Measurements from ENCODE around the gene NKTR. TPM values are rescaled to one million over a fixed set of nuclear protein-coding genes. Genes with fewer than 3 reads are reported as not detected.

Gene NKTR
- total RNA-seq, 1 donor from 2014 or later, result 70.3 TPM

- DNase-seq (ENCODE audit: low read depth) (no peak), FAIRE-seq (no peak)
- H3K27me3 ChIP-seq (ENCODE audit: insufficient read depth, low read length), result no peaks in the 10 kb centered on the region
- no peak overlapping the region for H3K4me2 ChIP-seq (ENCODE audit: low read length)
- peaks cover 7% of the 10 kb centered on the region for H3K4me1 Mint-ChIP-seq (ENCODE audit: low read depth, unreplicated experiment)
- no peak overlapping the region for H3K4me3 Mint-ChIP-seq (ENCODE audit: unreplicated experiment)
- peaks cover 7% of the 10 kb centered on the region for H3K27me3 Mint-ChIP-seq (ENCODE audit: low read depth, unreplicated experiment)
- H3K9me3 ChIP-seq (ENCODE audit: insufficient read depth, low read depth, low read length), result peaks cover 7% of the 10 kb centered on the region
- TF ChIP-seq EZH2 (IDR thresholded peaks at IDR 0.05; ENCODE audit: insufficient read depth, low read length) (no peak), CTCF (IDR thresholded peaks at IDR 0.05; ENCODE audit: insufficient read depth, low read depth, low read length) (no peak)
- H3K9me3 Mint-ChIP-seq (ENCODE audit: unreplicated experiment), result peaks cover 12% of the 10 kb centered on the region
- H3K4me1 ChIP-seq (ENCODE audit: insufficient read depth, low read length), result peaks cover 6% of the 10 kb centered on the region
- H3K27ac ChIP-seq (ENCODE audit: low read depth, low read length), result no peak overlapping the region
- no peaks in the 10 kb centered on the region for H3K36me3 ChIP-seq (ENCODE audit: insufficient read depth, low read length)
- H4K20me1 ChIP-seq (ENCODE audit: insufficient read depth, low read length), result no peaks in the 10 kb centered on the region
- H3K27ac Mint-ChIP-seq (ENCODE audit: unreplicated experiment), result no peak overlapping the region
- H3K4me3 ChIP-seq (ENCODE audit: insufficient read depth, low read depth, low read length), result no peak overlapping the region
- H2AFZ ChIP-seq (ENCODE audit: low read depth, low read length), result no peak overlapping the region
- no peak overlapping the region for H3K9ac ChIP-seq (ENCODE audit: low read length)
- peaks cover 5% of the 10 kb centered on the region for H3K36me3 Mint-ChIP-seq (ENCODE audit: low read depth, unreplicated experiment)
- H3K79me2 ChIP-seq (ENCODE audit: insufficient read depth, low read length), result no peaks in the 10 kb centered on the region
Measured at GRCh38 chr3:42675909-42676308, 75.4 kb downstream of the NKTR start.

- no peak for FAIRE-seq
- no peak overlapping the region for H3K4me3 Mint-ChIP-seq (ENCODE audit: unreplicated experiment)
- Histone ChIP-seq H3K27me3 (ENCODE audit: insufficient read depth, low read length) (no peaks in the 10 kb centered on the region), H3K36me3 (ENCODE audit: insufficient read depth, low read length) (no peaks in the 10 kb centered on the region), H3K27ac (ENCODE audit: low read depth, low read length) (no peak overlapping the region), H3K4me2 (ENCODE audit: low read length) (no peak overlapping the region), H3K4me1 (ENCODE audit: insufficient read depth, low read length) (peaks cover 7% of the 10 kb centered on the region), H3K79me2 (ENCODE audit: insufficient read depth, low read length) (no peaks in the 10 kb centered on the region), H2AFZ (ENCODE audit: low read depth, low read length) (no peak overlapping the region), H3K9me3 (ENCODE audit: insufficient read depth, low read depth, low read length) (peaks cover 7% of the 10 kb centered on the region), H3K9ac (ENCODE audit: low read length) (no peak overlapping the region), H4K20me1 (ENCODE audit: insufficient read depth, low read length) (no peaks in the 10 kb centered on the region), H3K4me3 (ENCODE audit: insufficient read depth, low read depth, low read length) (no peak overlapping the region)
- peaks cover 5% of the 10 kb centered on the region for H3K36me3 Mint-ChIP-seq (ENCODE audit: low read depth, unreplicated experiment)
- H3K9me3 Mint-ChIP-seq (ENCODE audit: unreplicated experiment), result peaks cover 12% of the 10 kb centered on the region
- TF ChIP-seq EZH2 (IDR thresholded peaks at IDR 0.05; ENCODE audit: insufficient read depth, low read length) (no peak), CTCF (IDR thresholded peaks at IDR 0.05; ENCODE audit: insufficient read depth, low read depth, low read length) (no peak)
- H3K27ac Mint-ChIP-seq (ENCODE audit: unreplicated experiment), result no peak overlapping the region
- H3K4me1 Mint-ChIP-seq (ENCODE audit: low read depth, unreplicated experiment), result peaks cover 8% of the 10 kb centered on the region
- no peak for DNase-seq (ENCODE audit: low read depth)
- no peaks in the 10 kb centered on the region for H3K27me3 Mint-ChIP-seq (ENCODE audit: low read depth, unreplicated experiment)
Measured at GRCh38 chr3:42678447-42678846, 78.0 kb downstream of the NKTR start.

- no peak overlapping the region for H3K9ac ChIP-seq (ENCODE audit: low read length)
- Mint-ChIP-seq H3K36me3 (ENCODE audit: low read depth, unreplicated experiment) (peaks cover 5% of the 10 kb centered on the region), H3K27me3 (ENCODE audit: low read depth, unreplicated experiment) (no peaks in the 10 kb centered on the region), H3K27ac (ENCODE audit: unreplicated experiment) (no peak overlapping the region), H3K4me3 (ENCODE audit: unreplicated experiment) (no peak overlapping the region), H3K4me1 (ENCODE audit: low read depth, unreplicated experiment) (peaks cover 16% of the 10 kb centered on the region), H3K9me3 (ENCODE audit: unreplicated experiment) (peaks cover 12% of the 10 kb centered on the region)
- TF ChIP-seq CTCF (IDR thresholded peaks at IDR 0.05; ENCODE audit: insufficient read depth, low read depth, low read length) (no peak), EZH2 (IDR thresholded peaks at IDR 0.05; ENCODE audit: insufficient read depth, low read length) (no peak)
- no peak overlapping the region for H2AFZ ChIP-seq (ENCODE audit: low read depth, low read length)
- H3K36me3 ChIP-seq (ENCODE audit: insufficient read depth, low read length), result no peaks in the 10 kb centered on the region
- H4K20me1 ChIP-seq (ENCODE audit: insufficient read depth, low read length), result no peaks in the 10 kb centered on the region
- H3K4me1 ChIP-seq (ENCODE audit: insufficient read depth, low read length), result peaks cover 14% of the 10 kb centered on the region
- no peak overlapping the region for H3K4me3 ChIP-seq (ENCODE audit: insufficient read depth, low read depth, low read length)
- H3K9me3 ChIP-seq (ENCODE audit: insufficient read depth, low read depth, low read length), result peaks cover 7% of the 10 kb centered on the region
- H3K27me3 ChIP-seq (ENCODE audit: insufficient read depth, low read length), result peaks cover 5% of the 10 kb centered on the region
- no peak for FAIRE-seq
- DNase-seq (ENCODE audit: low read depth), result peak; percentile 59
- no peak overlapping the region for H3K27ac ChIP-seq (ENCODE audit: low read depth, low read length)
- peak overlapping the region; percentile 10 for H3K4me2 ChIP-seq (ENCODE audit: low read length)
- no peaks in the 10 kb centered on the region for H3K79me2 ChIP-seq (ENCODE audit: insufficient read depth, low read length)
Measured at GRCh38 chr3:42680271-42680670, 79.8 kb downstream of the NKTR start.
